Neural cell (in vitro differentiated cells): ENCODE measurements around the gene RRP7A. TPM values are rescaled to one million over a fixed set of nuclear protein-coding genes. Genes with fewer than 3 reads are reported as not detected.

ENCODE experiments used
- H2AFZ ChIP-seq: fragments of 200-600, 300-800 bp; sonication (generic), shearing (Covaris generic); 2 replicates; pipeline ENCODE4 v1.6.0; 2014; ENCODE audit warnings: low read depth, mild to moderate bottlenecking, antibody characterized with exemption, low read length, moderate library complexity
- H3F3A ChIP-seq: fragments of 200-600 bp; shearing (Covaris generic); 2 replicates; pipeline ENCODE4 v1.6.1; 2016; ENCODE audit warnings: mild to moderate bottlenecking, moderate library complexity, mixed read lengths, antibody characterized with exemption, low read length; ENCODE audit not compliant: insufficient read depth, poor library complexity, severe bottlenecking
- H3K27ac ChIP-seq: fragments of 200-600, 300-800 bp; sonication (generic), shearing (Covaris generic); 2 replicates; pipeline ENCODE4 v1.5.1; 2014; ENCODE audit warnings: mild to moderate bottlenecking, low read length, moderate library complexity
- H3K27me3 ChIP-seq: fragments of 300-800, 200-600 bp; sonication (generic), shearing (Covaris generic); 2 replicates; pipeline ENCODE4 v1.6.0; 2014; ENCODE audit warnings: mild to moderate bottlenecking, low read depth, low read length, moderate library complexity; ENCODE audit not compliant: insufficient read depth
- H3K36me3 ChIP-seq: fragments of 300-800, 200-600 bp; sonication (generic), shearing (Covaris generic); 2 replicates; pipeline ENCODE4 v1.5.1; 2014; ENCODE audit warnings: mild to moderate bottlenecking, antibody characterized with exemption, low read length, moderate library complexity; ENCODE audit not compliant: insufficient read depth
- H3K4me2 ChIP-seq: fragments of 300-800, 200-600 bp; sonication (generic), shearing (Covaris generic); 2 replicates; pipeline ENCODE4 v1.6.0; 2014; ENCODE audit warnings: mild to moderate bottlenecking, low read length
- H3K4me3 ChIP-seq: fragments of 300-800, 200-600 bp; sonication (generic), shearing (Covaris generic); 2 replicates; pipeline ENCODE4 v1.5.1; 2014; ENCODE audit warnings: mild to moderate bottlenecking, low read length, moderate library complexity
- H3K79me2 ChIP-seq: fragments of 200-600 bp; shearing (Covaris generic); replicated peaks from 2 replicates; pipeline ENCODE4 v1.6.0; 2014; ENCODE audit warnings: mild to moderate bottlenecking, low read length, moderate library complexity; ENCODE audit not compliant: insufficient read depth
- H3K9ac ChIP-seq: fragments of 300-800, 200-600 bp; sonication (generic), shearing (Covaris generic); 2 replicates; pipeline ENCODE4 v1.6.1; 2016; ENCODE audit warnings: mild to moderate bottlenecking, low read length, mixed read lengths
- H3K9me2 ChIP-seq: fragments of 200-600 bp; shearing (Covaris generic); 2 replicates; pipeline ENCODE4 v1.6.1; 2016; ENCODE audit warnings: mild to moderate bottlenecking, low read length, mixed read lengths; ENCODE audit not compliant: insufficient read depth
- H3K9me3 ChIP-seq: fragments of 200-600, 300-800 bp; sonication (generic), shearing (Covaris generic); 2 replicates; pipeline ENCODE4 v1.6.1; 2016; ENCODE audit warnings: mild to moderate bottlenecking, mixed run types, low read length, moderate library complexity, mixed read lengths
- H4K20me1 ChIP-seq: fragments of 200-600 bp; shearing (Covaris generic); 2 replicates; pipeline ENCODE4 v1.6.1; 2016; ENCODE audit warnings: mild to moderate bottlenecking, mixed run types; ENCODE audit not compliant: insufficient read depth
- CTCF ChIP-seq: fragments of 450-650 bp; IDR thresholded peaks from 2 replicates; pipeline ENCODE4 v1.5.1; 2014; ENCODE audit warnings: antibody characterized with exemption, mild to moderate bottlenecking, moderate library complexity; ENCODE audit not compliant: poor library complexity, severe bottlenecking
- EP300 ChIP-seq: fragments of 450-650 bp; conservative IDR thresholded peaks from 2 replicates; pipeline ENCODE4 v1.6.1; 2014; ENCODE audit warnings: antibody characterized with exemption, mild to moderate bottlenecking, moderate library complexity; ENCODE audit not compliant: poor library complexity, severe bottlenecking
- EZH2 ChIP-seq: fragments of 200-600, 300-800 bp; shearing (Covaris generic), sonication (generic); IDR thresholded peaks from 2 replicates; pipeline ENCODE4 v1.6.1; 2014; ENCODE audit warnings: antibody characterized with exemption, low read length, borderline replicate concordance, mild to moderate bottlenecking; ENCODE audit not compliant: insufficient read depth, poor library complexity, severe bottlenecking
- MXI1 ChIP-seq: fragments of 450-650 bp; conservative IDR thresholded peaks from 2 replicates; pipeline ENCODE4 v1.6.1; 2014; ENCODE audit warnings: antibody characterized with exemption, mild to moderate bottlenecking; ENCODE audit not compliant: poor library complexity, severe bottlenecking
- POLR2AphosphoS5 ChIP-seq: IDR thresholded peaks from 2 replicates; pipeline ENCODE4 v1.6.1; 2012
- RAD21 ChIP-seq: fragments of 450-650 bp; conservative IDR thresholded peaks from 2 replicates; pipeline ENCODE4 v1.6.1; 2014; ENCODE audit warnings: antibody characterized with exemption, mild to moderate bottlenecking, moderate library complexity
- REST ChIP-seq: IDR thresholded peaks from 2 replicates; pipeline ENCODE4 v1.6.1; 2012; ENCODE audit warnings: borderline replicate concordance
- SMC3 ChIP-seq: fragments of 450-650 bp; conservative IDR thresholded peaks from 2 replicates; pipeline ENCODE4 v1.6.1; 2014; ENCODE audit warnings: antibody characterized with exemption, mild to moderate bottlenecking, moderate library complexity; ENCODE audit not compliant: poor library complexity
- TAF1 ChIP-seq: IDR thresholded peaks from 2 replicates; pipeline ENCODE4 v1.6.1; 2012; ENCODE audit warnings: low read depth
- polyA plus RNA-seq: library from polyadenylated mRNA; depleted of rRNA; stranded (reverse); fragments of >200 nt; gene quantifications from 2 replicates; pipeline ENCODE4 v1.2.3, GENCODE V29; 2014

The RRP7A gene
- polyA plus RNA-seq, 1 donor from 2014 or later = 27.8 TPM

GRCh38 chr22:42561856-42562255 lies 42.3 kb upstream of the RRP7A start:
- TF ChIP-seq CTCF (no peak), REST (no peak), POLR2AphosphoS5 (no peak), EP300 (no peak), RAD21 (no peak), SMC3 (no peak), TAF1 (no peak), MXI1 (no peak), EZH2 (no peak)
- Histone ChIP-seq H3K27me3 (no peaks in the 10 kb centered on the region), H3K27ac (no peak overlapping the region), H3K79me2 (no peaks in the 10 kb centered on the region), H3K9me2 (no peaks in the 10 kb centered on the region), H3K9me3 (no peaks in the 10 kb centered on the region), H3K4me3 (no peak overlapping the region), H2AFZ (no peak overlapping the region), H3F3A (no peaks in the 10 kb centered on the region), H4K20me1 (no peaks in the 10 kb centered on the region), H3K9ac (no peak overlapping the region), H3K4me2 (no peak overlapping the region), H3K36me3 (no peaks in the 10 kb centered on the region)

GRCh38 chr22:42560781-42561180 lies 41.2 kb upstream of the RRP7A start:
- H3K4me2 ChIP-seq = no peak overlapping the region
- no peaks in the 10 kb centered on the region for H3K27me3 ChIP-seq
- no peaks in the 10 kb centered on the region for H3K36me3 ChIP-seq
- no peak overlapping the region for H3K4me3 ChIP-seq
- no peaks in the 10 kb centered on the region for H3K79me2 ChIP-seq
- no peaks in the 10 kb centered on the region for H3K9me2 ChIP-seq
- TF ChIP-seq RAD21 (peak; percentile 12), CTCF (peak; percentile 35), EP300 (no peak)
- no peak overlapping the region for H3K27ac ChIP-seq
- no peak overlapping the region for H3K9ac ChIP-seq
- H2AFZ ChIP-seq = no peak overlapping the region
- no peaks in the 10 kb centered on the region for H3F3A ChIP-seq
- no peaks in the 10 kb centered on the region for H4K20me1 ChIP-seq
- no peaks in the 10 kb centered on the region for H3K9me3 ChIP-seq
